ENCODE data around the gene CHRDL2.

Gene CHRDL2

DNA sequence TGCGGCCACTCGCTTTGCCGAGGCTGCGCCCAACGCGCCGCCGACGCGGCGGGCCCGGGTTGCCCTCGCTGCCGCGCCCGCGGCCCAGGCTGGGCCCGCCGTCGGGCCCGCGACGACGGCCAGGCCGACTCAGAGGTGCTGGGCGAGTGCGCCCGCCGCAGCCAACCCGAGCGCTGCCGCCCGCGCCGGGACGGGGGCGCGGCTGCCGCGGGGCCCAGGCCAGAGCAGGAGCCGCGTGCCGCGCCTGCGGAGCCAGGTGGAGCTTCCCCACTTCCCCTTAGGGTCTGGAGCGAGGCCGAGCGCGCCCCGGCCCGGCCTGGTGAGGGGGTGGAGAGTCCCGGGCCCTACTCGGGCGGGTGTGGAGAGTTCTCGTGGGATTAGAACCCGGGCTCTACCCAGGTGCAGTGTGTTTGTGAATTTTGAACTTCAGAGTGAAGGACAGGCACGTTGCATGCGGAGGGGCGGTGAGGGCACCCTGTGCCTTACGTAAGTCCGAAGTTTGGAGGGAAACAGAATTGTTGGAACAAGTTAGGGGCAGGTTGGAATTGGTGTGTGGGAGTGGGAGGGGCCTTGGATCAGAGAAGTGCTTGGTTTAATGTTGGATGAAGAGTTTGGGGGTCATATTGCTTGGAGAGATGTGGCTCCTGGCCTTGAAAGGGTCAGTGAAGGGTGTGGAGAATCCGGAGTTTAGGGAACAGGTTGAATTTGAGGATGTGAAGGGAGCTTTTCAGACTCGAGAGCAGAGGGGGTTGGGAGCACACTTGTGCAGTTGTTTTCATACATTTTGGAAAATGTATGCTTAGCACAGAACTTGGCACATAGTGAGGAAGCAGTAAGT lies 18.1 kb upstream of the CHRDL2 start:
- DNase-seq (ENCODE audit: low read depth in 2 of 3, low spot score in 1 of 3), result peak; percentile 21 to 45 (median 23)

DNA sequence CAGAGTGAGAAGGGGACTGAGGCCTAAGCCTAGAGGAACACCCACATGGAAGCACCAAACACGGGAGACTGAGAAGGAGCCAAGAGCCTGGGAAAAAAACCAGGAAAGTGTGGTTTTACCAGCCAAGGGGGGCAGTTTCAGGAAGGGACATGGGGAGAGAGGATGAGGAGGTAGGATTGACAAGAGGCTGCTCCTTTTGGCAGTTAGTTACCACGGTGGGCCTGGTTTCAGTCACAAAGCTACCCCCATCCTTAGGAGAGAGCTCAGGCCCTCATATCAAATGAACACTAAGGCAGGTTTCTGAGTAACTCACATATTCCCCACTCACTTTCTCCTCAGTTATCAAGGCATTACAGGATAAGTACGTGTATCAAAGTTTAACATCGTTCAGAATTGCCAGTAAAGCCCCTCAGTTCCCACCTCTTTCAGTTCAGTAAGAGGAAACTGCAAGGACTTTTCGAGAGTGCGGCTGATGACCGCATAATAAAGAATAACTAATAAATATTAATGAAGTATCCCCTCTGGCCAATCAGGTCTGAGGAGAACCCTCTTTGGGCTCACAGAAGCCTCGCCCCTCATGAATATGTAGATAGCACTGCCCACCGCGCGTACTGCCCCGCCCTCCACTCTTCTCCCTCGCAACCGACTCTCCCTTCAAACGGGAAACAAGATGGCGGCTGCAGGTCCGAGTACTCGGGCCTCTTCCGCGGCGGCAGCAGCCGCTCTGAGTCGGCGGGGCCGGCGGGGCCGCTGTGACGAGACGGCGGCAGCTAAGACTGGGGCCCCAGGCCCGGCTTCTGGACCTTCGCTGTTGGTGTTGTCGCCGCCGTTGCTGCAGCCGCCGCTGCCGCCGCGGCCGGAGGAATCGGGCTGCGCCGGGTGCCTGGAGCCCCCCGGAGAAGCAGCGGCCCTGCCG lies 17.2 kb upstream of the CHRDL2 start, which contains the start of gene RNF169:
TSS of gene RNF169 (plus strand) at position 639 of the 916 bp plus-strand sequence. CDS start at position 671, 32 bp downstream.
- DNase-seq (ENCODE audit: low read depth in 2 of 3, low spot score in 1 of 3), result peak; percentile 83 to 88 (median 84)

DNA sequence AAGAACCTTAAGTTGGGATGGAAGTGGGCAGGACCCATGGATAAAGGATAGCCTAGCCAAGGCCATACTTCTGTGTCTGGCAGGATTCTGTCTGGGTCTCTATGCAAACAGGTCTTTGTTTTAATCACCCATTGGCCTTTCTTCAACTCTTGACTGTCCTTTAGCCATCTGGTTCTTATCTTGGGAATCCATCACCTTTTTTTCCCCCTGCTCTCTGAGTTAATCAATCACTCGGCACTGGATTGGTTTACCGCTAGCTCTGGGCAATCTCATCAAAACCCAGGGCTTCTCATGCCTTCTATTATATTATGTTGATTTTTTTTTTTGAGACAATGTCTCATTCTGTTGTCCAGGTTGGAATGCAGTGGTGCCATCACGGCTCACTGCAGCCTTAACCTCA lies 15.6 kb upstream of the CHRDL2 start:
- DNase-seq (ENCODE audit: low read depth in 2 of 3, low spot score in 1 of 3), result no peak

DNA sequence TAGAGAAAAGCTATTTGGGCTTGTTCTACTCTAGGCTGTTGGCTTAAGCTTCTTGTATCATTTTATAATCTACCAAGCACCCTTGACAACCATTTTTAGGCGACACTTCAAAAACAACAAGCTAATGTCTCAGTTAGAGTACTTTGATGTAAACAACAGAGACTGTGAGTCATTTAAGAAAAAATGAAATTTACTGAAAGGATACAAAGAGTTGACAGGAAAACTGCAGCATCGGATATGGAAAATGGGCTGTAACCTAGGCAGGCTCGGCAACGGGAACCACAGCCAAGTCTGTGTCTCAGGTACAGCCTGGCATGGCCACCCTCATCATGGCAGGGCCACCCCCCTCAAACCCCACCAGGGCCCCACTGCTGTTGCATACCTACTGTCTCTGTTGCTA lies 13.1 kb upstream of the CHRDL2 start:
- DNase-seq (ENCODE audit: low read depth in 2 of 3, low spot score in 1 of 3), result no peak

DNA sequence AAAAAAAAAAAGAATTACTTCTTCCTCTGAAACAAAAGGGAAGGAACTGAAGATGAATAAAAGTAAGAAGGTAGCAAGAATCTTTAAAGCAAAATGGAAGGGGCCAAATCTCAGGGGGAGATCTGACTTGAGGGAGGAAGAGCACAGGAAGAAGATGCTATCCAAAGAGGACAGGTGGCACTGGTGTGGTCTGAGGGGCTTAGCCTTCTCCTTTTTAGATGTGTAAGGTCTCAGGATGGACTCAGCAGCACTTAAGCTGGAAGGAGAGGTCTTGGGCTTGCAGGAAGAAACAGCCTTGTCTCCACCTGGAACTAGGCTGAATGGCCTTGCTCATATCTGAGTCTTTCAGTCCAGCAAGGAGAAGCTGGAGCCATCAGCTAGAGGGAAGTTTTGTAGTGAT lies 12.4 kb upstream of the CHRDL2 start:
- no peak for DNase-seq (ENCODE audit: low read depth in 2 of 3, low spot score in 1 of 3)

DNA sequence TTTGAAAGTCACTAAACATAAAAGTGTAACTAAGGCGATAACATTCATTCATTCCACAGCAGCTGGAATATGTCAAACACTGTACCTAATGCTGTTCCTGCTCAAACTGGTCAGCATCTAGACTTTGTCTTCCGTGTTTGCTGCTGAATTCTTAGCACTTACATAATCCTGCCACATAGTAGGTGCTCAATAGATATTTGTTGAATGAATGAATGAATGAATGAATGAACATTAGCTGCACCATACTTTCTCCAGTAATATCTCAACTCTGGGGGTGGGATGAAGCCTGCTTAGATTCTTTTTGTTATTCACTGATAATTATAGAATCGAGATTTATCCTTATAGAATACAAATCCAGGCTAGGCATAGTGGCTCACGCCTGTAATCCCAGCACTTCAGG lies 10.8 kb upstream of the CHRDL2 start:
- no peak for DNase-seq (ENCODE audit: low read depth in 2 of 3, low spot score in 1 of 3)

DNA sequence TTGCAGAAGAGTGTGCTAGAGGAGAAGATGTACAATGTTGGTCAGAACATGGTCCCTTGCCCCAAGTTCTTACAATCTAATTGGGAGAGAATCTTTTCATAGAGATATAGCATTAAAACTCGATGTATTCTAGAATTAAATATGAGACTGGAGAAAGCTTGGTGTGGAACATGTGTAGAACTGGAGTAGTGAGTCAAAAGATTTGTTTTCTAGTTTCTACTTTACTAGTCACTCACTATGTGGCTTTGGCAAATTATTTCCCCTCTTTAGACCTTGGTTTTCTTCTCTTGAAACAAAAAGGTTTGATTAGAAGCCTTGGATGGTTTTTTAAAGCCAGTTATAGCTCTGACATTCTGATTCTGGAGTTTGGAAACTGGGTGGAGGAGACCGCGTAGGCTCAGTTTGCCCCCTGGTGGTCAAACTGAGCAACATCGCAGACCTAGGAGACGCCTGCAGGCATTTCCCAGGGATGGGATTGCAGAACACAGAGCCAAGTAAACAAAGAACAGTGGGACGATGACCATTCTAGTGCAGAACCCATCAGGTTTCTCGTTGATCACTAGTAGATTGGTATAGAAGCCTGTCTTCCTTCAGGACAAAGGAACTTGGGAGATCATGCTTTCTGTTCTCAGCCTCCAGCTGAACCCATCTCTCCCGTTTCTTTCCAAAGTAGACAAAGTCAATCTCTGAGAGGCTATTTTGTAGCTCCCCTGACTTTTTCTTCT lies 8.5 kb upstream of the CHRDL2 start:
- DNase-seq (ENCODE audit: low read depth in 2 of 3, low spot score in 1 of 3), result peak in 1 of 3 donors; percentile 30

DNA sequence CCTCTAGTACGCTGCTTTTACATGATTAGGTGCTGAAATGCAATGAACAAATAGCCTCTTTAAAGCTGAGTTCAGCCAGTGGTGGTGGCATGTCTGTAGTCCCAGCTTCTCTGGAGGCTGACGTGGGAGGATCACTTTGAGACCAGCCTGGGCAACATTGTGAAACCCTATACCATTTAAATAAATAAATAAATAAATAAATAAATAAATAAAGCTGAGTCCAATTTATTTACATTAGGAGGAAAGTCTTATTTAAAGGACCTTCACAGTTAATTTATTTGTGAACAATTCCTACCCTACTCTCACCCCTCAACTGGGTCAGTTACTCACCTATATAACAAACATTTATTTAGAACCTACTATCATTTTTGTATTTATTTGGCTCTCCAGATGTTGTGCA lies 4.8 kb upstream of the CHRDL2 start:
- DNase-seq (ENCODE audit: low read depth in 2 of 3, low spot score in 1 of 3), result no peak

DNA sequence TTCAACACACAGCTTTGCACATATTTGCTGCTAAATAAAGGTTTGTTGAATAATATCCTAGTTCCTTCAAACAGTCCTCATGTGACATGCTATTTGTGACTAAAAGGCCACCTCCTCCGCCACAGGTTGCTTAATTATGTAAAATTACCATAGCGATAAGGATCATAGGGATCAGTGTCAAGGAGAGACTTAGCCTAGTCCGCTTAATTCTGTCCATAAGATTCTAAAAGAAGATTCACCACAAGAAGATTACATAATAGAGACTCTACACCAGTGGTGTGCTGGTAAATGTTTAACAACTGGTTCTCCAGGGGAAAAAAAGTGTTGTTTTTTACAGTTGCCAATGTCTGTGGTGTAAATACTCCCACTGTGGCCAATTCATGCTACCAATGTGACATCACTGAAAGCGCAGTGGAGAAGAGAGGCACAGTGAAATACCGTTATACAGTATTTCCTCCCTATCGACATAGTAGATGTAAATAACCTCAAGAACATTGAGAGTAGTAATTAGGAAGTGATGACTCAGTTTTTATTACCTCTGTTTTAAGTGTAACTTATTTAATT lies 4.2 kb upstream of the CHRDL2 start:
- DNase-seq (ENCODE audit: low read depth in 2 of 3, low spot score in 1 of 3), result no peak

DNA sequence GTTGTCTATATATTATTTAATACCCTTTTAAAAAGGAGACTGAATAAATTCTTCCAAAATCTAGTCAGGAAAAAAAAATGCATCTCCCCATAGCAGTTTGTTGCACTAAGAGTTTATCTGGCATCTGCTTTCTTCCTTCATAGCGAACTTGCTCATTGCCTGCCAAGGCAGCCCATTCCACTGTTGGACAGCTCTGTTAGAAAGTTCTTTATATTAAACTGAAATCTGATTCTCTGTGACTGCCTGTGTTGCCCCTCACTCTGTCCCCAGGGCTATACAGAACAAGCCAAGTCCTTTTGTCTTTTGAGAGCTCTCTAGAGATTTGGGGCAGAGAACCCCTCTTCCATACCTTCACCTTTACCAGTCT lies 3.3 kb upstream of the CHRDL2 start:
- no peak for DNase-seq (ENCODE audit: low read depth in 2 of 3, low spot score in 1 of 3)

DNA sequence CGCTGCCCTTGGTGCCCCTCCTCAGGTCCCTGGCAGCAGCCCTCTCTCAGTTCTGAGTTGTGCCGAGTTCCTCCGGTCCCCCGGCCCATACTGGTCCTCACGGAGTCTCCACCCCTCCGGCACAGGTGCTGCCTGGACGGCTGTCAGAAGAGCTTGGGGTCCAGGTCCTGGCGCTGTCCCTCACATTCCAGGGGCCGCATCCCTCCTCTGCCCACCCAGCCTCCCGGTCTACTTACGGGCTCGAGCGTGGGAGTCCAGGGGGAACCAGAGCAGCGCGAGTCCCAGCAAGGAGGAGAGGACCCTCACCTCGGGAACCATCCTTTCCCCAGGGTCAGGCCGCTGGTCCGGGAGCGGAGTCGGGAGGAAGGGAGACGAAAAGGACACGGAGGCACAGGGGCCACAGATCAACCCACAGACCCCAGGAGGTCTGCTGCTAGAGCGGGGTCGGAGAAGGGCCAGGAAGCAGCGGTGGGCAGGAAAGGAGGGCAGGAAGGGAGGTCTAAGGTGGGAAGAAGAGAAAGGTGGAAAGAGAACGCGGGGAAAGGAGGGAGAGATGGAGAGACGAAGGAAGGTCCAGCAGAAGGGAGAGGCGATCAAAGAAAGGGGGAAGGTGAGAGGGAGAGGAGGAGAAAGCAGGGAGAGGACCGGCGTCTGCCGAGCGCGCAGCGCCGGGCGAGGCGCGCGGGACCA lies 510 bp downstream of the CHRDL2 start:
- DNase-seq (ENCODE audit: low read depth in 2 of 3, low spot score in 1 of 3), result no peak

DNA sequence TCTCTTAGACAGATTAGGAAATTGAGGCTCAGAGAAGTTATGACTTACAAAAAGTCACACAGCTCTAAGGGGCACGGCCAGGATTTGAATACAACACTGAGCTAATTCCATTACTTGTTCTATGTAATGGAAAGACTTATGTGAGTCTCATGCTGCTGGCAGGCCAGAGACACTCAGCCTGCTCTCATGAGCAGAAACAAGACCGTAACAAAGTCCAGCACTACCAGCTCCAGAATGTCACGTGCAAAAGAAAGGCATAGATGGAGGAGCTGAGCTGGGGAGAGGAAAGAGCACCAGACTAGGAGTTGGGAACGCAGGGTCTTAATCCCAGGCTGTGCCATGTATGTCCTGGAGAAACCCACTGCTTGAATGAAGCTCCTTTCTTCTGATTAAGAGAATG lies 1.8 kb downstream of the CHRDL2 start:
- no peak for DNase-seq (ENCODE audit: low read depth in 2 of 3, low spot score in 1 of 3)

DNA sequence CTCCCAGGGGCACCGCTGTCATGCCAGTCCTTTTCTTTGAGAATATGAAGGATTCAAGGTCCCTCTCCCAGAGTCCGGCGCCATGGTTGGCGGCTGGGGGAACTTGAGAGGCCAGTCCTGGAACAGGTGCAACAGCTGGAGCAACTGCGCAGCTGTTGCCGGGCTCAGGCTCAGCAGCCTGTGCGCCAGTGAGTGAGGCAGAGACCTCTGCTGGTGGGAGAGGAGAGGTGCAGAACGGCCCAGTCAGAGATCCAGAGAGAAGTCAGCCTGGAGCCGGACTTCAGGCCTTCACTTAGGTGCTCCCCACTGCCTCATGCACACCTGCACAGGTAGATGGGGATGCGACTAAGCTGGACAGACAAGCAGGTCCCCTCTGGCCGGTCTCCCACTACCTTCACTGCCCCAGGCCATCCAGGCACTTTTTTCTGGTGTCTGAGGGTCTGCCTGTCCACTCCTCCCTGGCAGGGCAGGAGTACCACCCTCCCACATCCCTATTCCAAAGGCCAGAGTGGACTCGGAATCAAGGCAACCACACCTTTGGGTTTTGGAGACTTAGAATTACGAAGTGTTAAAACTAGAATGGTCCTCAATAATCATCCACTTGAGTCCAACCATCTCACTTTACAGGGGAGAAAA lies 4.6 kb downstream of the CHRDL2 start:
- peak; percentile 36 to 51 (median 49) for DNase-seq (ENCODE audit: low read depth in 2 of 3, low spot score in 1 of 3)

DNA sequence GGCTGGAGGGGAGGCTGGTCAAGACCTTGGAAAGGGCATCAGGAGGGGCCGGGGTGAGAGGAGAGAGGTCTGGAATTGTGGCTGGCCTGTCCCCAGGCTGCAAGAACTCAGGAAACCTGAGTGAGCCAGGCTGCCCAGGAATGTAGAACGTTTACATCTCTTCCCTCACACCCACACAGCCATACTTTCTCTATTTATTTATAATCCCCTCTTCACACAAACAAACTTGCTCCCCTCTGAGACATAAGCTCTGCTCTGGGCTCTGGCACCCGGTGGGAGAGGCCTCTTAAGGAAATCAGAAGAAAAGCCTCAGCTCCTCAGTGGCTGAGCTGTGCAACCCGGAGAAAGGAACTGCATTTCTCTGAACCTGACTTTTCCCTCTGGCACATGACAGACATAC lies 5.5 kb downstream of the CHRDL2 start:
- DNase-seq (ENCODE audit: low read depth in 2 of 3, low spot score in 1 of 3), result no peak

DNA sequence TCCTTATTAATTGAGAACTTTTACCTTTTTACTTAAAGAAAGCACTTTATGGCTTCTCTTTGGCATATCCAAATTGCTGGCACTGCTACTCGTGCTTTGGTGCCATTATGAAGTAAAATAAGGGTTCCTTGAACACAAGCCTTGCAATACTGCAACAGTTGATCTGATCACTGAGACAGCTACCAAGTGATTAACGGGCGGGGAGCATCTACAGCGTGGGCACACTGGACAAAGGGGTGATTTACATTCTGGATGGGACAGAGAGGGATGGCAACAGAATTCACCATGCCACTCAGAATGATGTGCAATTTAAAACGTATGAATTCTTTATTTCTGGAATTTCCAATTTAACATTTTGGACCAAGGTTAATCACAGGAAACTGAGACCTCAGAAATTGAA lies 7.7 kb downstream of the CHRDL2 start:
- no peak for DNase-seq (ENCODE audit: low read depth in 2 of 3, low spot score in 1 of 3)

DNA sequence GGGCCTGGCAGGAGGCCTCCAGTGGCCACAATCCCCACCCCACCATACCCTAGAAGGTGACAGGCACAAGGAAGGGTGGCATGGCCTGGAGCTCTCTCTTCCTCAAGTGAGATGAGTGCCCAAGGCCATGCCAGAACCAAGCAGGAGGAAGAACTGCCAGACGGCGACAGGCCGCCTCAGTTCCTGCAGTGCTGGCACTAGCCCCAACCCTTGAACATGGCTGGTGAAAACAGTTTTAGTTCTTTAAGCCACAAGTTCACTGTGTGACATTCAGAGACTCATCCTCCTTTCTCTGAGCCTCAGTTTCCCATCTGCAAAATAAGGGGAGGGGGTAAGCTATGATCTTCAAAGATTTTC lies 9.8 kb downstream of the CHRDL2 start:
- DNase-seq (ENCODE audit: low read depth in 2 of 3, low spot score in 1 of 3), result no peak

DNA sequence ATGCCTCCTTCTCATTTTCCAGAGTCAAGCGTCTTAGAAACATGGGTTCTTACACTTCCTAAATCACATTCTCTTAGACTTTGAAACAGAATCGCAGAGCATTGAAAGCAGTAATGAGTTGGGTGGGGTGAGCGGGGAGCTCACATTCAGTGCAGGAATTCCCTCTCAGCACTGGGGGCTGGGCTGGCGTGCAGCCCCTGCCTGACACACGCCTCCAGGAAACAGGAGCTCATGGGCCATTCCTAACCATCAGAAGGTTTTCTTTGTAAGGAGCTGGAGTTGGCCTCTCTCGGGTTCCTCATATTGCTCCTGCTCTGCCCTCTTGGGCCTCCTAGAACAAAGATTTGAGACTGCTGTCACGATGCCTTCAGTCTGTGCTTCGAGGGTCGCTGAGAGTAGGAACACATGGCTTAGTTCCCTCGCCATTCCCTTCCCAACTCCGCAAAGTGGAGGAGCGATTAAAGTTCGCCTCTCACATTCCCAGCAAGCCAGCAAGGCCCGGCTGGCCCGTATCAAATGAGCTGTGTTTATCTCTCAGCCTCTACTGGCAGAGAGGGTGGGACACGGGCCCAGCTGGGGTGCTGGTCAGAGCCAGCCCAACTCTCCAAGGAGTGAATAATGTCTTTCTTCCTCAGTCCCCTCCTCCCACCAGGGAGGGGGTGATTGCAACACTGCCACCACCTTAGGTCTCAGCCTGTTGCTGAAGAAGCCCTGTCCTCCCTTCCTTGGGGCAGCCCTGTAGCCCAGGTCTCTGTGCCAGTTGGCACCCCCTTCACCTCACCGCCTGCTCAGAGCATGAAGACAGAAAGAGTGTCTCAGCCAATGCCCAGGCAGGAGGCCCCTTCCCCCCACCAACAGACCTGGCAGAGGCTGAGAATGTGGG lies 10.4 kb downstream of the CHRDL2 start:
- no peak for DNase-seq (ENCODE audit: low read depth in 2 of 3, low spot score in 1 of 3)

DNA sequence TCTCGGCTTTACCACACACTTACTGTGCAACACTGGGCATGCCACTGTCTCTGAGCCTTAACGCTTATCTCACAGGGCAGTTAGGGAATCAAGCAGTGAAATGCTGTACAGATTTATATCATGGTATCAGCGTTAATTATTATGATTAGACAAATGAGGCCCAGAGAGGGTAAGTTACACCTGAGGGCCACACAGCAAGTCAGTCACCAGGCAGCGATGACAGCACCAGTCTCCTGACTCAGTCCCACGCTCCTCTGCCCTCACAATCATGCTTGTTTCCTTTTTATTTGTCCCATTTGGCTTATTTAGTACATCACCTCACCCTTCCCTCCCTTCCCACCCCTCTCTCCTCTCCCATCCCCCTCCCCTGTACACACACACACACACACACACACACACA lies 12.2 kb downstream of the CHRDL2 start:
- no peak for DNase-seq (ENCODE audit: low read depth in 2 of 3, low spot score in 1 of 3)
